GM12878 (cell line): ENCODE data around the gene APOE. TPM values are rescaled to one million over a fixed set of nuclear protein-coding genes. Genes with fewer than 3 reads are reported as not detected.

ENCODE experiments used
- ATAC-seq: fragments of 200-7000 bp; cut with Tn5 transposase; 3 replicates; pipeline ENCODE4 v1.9.1; 2020; ENCODE audit warnings: mild to moderate bottlenecking, moderate library complexity
- BruUV-seq: library from RNA; stranded (reverse); fragments of 400-500 nt; replicated peaks from 2 replicates; lab custom pipeline; 2021; lab: Mats Ljungman, UMichigan
- CTCF ChIA-PET: fragments of 300-600 bp; sonication (Branson Sonifier 250); formaldehyde crosslinking; extraction: SDS; loops from one replicate; lab custom pipeline; 2021; ENCODE audit warnings: inconsistent platforms; lab: Yijun Ruan, JAX
- POLR2A ChIA-PET: fragments of 350-600 bp; formaldehyde crosslinking; extraction: SDS; loops from one replicate; lab custom pipeline; 2021; ENCODE audit warnings: inconsistent platforms; lab: Charles Lee
- RAD21 ChIA-PET: fragments of 300-600 bp; sonication (Branson Sonifier 250); formaldehyde crosslinking; loops from one replicate; lab custom pipeline; 2023; ENCODE audit warnings: antibody characterized with exemption; ENCODE audit not compliant: unreplicated experiment; lab: Charles Lee
- SMC1A ChIA-PET: fragments of 300-600 bp; sonication (Branson Sonifier 250); formaldehyde crosslinking; loops from one replicate; lab custom pipeline; 2023; ENCODE audit not compliant: unreplicated experiment, uncharacterized antibody; lab: Charles Lee
- DNase-seq: peaks from one replicate; pipeline ENCODE4 v3.0.0-alpha.2; 2011; ENCODE audit warnings: low read depth, low spot score
- FAIRE-seq: peaks from 3 replicates; lab custom pipeline; 2011; peaks lifted over from hg19 to GRCh38; lab: Jason Lieb, UNC
- H2AFZ ChIP-seq: 2 replicates; pipeline ENCODE4 v1.6.0; 2011; ENCODE audit warnings: low read depth, low read length, control low read depth; ENCODE audit not compliant: control insufficient read depth
- H3K27ac ChIP-seq: 2 replicates; pipeline ENCODE4 v1.5.1; 2011; ENCODE audit warnings: control low read depth; ENCODE audit not compliant: control insufficient read depth, insufficient read depth
- H3K27me3 ChIP-seq, 2 experiments: replicated peaks in 1 of 2; 2 replicates each; pipeline versions ENCODE4 v1.6.0 to v1.6.1; 2011; ENCODE audit warnings: low read length in 1 of 2; ENCODE audit not compliant: control insufficient read depth in 2 of 2, insufficient read depth in 2 of 2
- H3K36me3 ChIP-seq, 2 experiments: 2 replicates each; pipeline ENCODE4 v1.5.1; 2011; ENCODE audit warnings: low read length in 1 of 2; ENCODE audit not compliant: control insufficient read depth in 2 of 2, insufficient read depth in 2 of 2
- H3K4me1 ChIP-seq: 2 replicates; pipeline ENCODE4 v1.6.1; 2011; ENCODE audit warnings: mild to moderate bottlenecking, low read length, moderate library complexity, mixed read lengths; ENCODE audit not compliant: control insufficient read depth, insufficient read depth
- H3K4me2 ChIP-seq: 2 replicates; pipeline ENCODE4 v1.6.0; 2011; ENCODE audit warnings: control low read depth; ENCODE audit not compliant: control insufficient read depth, insufficient read depth
- H3K4me3 ChIP-seq: fragments of 200-600 bp; sonication (generic); 2 replicates; pipeline ENCODE4 v1.5.1; 2016
- H3K79me2 ChIP-seq: 2 replicates; pipeline ENCODE4 v1.6.0; 2011; ENCODE audit warnings: low read length; ENCODE audit not compliant: control insufficient read depth, insufficient read depth
- H3K9ac ChIP-seq: 2 replicates; pipeline ENCODE4 v1.8.0; 2011; ENCODE audit warnings: low read length, control low read depth, mixed read lengths; ENCODE audit not compliant: control insufficient read depth, insufficient read depth
- H3K9me3 ChIP-seq: replicated peaks from 3 replicates; pipeline ENCODE4 v1.5.1; 2011; ENCODE audit warnings: mild to moderate bottlenecking, low read length; ENCODE audit not compliant: control insufficient read depth, insufficient read depth
- H4K20me1 ChIP-seq: 2 replicates; pipeline ENCODE4 v1.6.0; 2011; ENCODE audit not compliant: control insufficient read depth, insufficient read depth
- ATF2 ChIP-seq: IDR thresholded peaks from 2 replicates; pipeline ENCODE4 v1.6.1; 2012; ENCODE audit warnings: low read length, inconsistent platforms
- BACH1 ChIP-seq: fragments of 450-650 bp; IDR thresholded peaks from 2 replicates; pipeline ENCODE4 v1.6.1; 2017; ENCODE audit warnings: mild to moderate bottlenecking, borderline replicate concordance
- CTCF ChIP-seq, 3 experiments: IDR thresholded peaks in 2 of 3; conservative IDR thresholded peaks in 1 of 3; 2 replicates each; pipeline ENCODE4 v1.5.1; 2011; ENCODE audit warnings: low read depth in 3 of 3, low read length in 3 of 3, mild to moderate bottlenecking in 3 of 3, control low read depth in 2 of 3, moderate library complexity in 2 of 3, inconsistent platforms in 1 of 3, mixed read lengths in 1 of 3; ENCODE audit not compliant: control insufficient read depth in 2 of 3, insufficient read depth in 1 of 3; ENCODE audit errors: extremely low read depth in 1 of 3
- GATAD2B ChIP-seq: fragments of 450-650 bp; conservative IDR thresholded peaks from 2 replicates; pipeline ENCODE4 v1.6.1; 2017; ENCODE audit warnings: low read depth, mild to moderate bottlenecking, moderate library complexity
- MAX ChIP-seq: IDR thresholded peaks from 2 replicates; pipeline ENCODE4 v1.6.1; 2012; ENCODE audit warnings: low read depth, low read length, improper control_type of control experiment
- NBN ChIP-seq: fragments of 450-650 bp; IDR thresholded peaks from 2 replicates; pipeline ENCODE4 v1.6.1; 2016
- NR2C1 ChIP-seq: fragments of 450-650 bp; IDR thresholded peaks from 2 replicates; pipeline ENCODE4 v1.6.1; 2017; ENCODE audit warnings: antibody characterized with exemption, mild to moderate bottlenecking, moderate library complexity
- POLR2A ChIP-seq: IDR thresholded peaks from 2 replicates; pipeline ENCODE4 v1.6.1; 2011; ENCODE audit warnings: low read depth, mild to moderate bottlenecking, low read length
- POLR2AphosphoS2 ChIP-seq: IDR thresholded peaks from 2 replicates; pipeline ENCODE4 v1.6.1; 2011; ENCODE audit warnings: low read depth, mild to moderate bottlenecking, low read length, improper control_type of control experiment, moderate library complexity
- REST ChIP-seq: IDR thresholded peaks from 2 replicates; pipeline ENCODE4 v1.6.1; 2012; ENCODE audit warnings: mild to moderate bottlenecking, low read depth, low read length
- SMARCA5 ChIP-seq: fragments of 450-650 bp; IDR thresholded peaks from 2 replicates; pipeline ENCODE4 v1.6.1; 2017; ENCODE audit warnings: mild to moderate bottlenecking
- SMC3 ChIP-seq: IDR thresholded peaks from 2 replicates; pipeline ENCODE4 v1.6.1; 2011; ENCODE audit warnings: low read length, improper control_type of control experiment, borderline replicate concordance
- WGBS: methylation state at CpG from one replicate; pipeline ENCODE4 v1.1.6; 2016; ENCODE audit warnings: low lambda C conversion rate; ENCODE audit not compliant: insufficient replicate concordance, insufficient coverage; ENCODE audit errors: missing lambda C conversion rate; 5-methylcytosine and 5-hydroxymethylcytosine counted together
- in situ Hi-C: fragments of 300-500 bp; cut with MboI; formaldehyde crosslinking; loops from 9 replicates; pipeline ENCODE4 v1.14.3; 2018; ENCODE audit warnings: mixed read lengths
- intact Hi-C: fragments of 100-400 bp; cut with micrococcal nuclease; formaldehyde crosslinking; loops from one replicate; pipeline ENCODE4 v1.14.2; 2022; ENCODE audit not compliant: unreplicated experiment
- polyA plus RNA-seq, 11 experiments: library from polyadenylated mRNA; depleted of rRNA in 4 of 11; unstranded in 6 of 11; stranded (reverse) in 5 of 11; fragments of >200 nt; fragmentation: Nextera tagmentation in 4 of 11; fragmentation: Illumina TruSeq in 1 of 11; extraction: Ambion mirVana in 4 of 11; extraction: Trizol in 1 of 11; gene quantifications; 1 replicate in 1 of 11; 2 replicates in 10 of 11; pipeline versions ENCODE4 v1.2.1 to v1.2.3, GENCODE V29; 2011 to 2016; ENCODE audit warnings: inconsistent platforms in 2 of 11, missing spikeins in 2 of 11, low read depth in 1 of 11
- total RNA-seq, 4 experiments: library from RNA; depleted of rRNA in 3 of 4; stranded (reverse); fragments of >200 nt in 3 of 4; fragmentation: Illumina TruSeq in 1 of 4; extraction: Trizol in 1 of 4; gene quantifications; 2 replicates each; pipeline versions ENCODE4 v1.2.1 to v1.2.3, GENCODE V29; 2013 to 2021
- TF ChIP-seq, protein P1 (sequence below): fragments of 450-650 bp; IDR thresholded peaks from 2 replicates; pipeline ENCODE4 v1.6.1; 2017; ENCODE audit warnings: low read depth, mild to moderate bottlenecking, moderate library complexity

APOE gene
- total and polyA plus RNA-seq, 10 of the 15 experiments (the other 5 are each of a cell fraction or from before 2014, with no cell fraction given) = 0.22 to 3.7 (median 0.44) TPM; not detected in 4

DNA sequence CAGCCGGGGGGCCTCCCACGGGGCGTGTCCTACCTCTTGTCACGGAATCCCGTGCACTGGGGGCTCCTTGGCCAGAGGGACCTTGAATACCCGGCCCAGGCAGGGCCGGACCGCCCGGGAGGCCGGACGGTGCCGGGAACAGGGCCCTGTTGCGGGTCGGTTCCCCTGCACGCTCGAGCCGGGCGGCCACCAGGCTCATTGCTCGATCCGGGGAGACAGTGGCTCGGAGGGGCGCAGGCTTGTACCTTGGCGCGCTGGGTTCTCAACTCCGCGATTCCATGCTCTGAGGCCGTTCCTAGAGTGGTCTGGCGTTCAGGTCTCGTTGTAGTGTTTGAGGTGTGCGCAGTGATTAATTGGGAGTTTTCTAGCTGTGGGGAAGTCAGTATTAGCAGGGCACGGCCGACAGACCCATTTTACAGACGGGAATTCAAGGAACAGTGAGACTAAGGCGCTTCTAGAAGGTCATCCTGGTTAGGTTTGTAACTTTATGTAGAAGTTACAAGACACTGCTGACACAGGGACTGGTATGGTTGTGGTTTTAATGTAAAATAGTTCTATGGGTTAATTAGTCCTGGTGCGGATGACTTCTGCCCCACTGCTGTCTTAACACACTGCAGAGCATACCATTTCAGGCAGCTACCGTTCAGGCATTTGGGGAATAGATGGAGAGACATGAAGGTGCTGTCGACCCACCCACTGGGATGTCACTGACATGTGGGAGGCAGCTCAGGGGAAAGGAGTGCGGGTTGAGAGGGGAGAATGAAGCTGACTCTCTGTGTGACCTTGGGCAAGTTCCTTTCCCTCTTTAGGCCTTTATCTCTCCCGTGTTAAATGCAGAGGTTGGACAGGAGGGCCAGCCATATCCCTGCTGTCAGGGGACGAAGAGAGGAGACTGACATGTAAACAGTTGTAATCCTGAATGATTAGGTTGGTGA lies 50.2 kb downstream of the APOE start:
- ChIA-PET CTCF (interaction anchor here (0.6 to 1.3 kb wide), 3 partner anchors 52 to 110 kb away, joined by 3 to 4 read pairs (median 4); no protein-coding TSS in a partner anchor), RAD21 (interaction anchor here (0.6 kb wide), 1 partner anchor 206 kb away, joined by 3 read pairs; no protein-coding TSS in a partner anchor), SMC1A (interaction anchor here (0.6 to 2.0 kb wide), 5 partner anchors 83 to 209 kb away, joined by 3 to 6 read pairs (median 3); partner anchors contain the start of gene CLASRP), POLR2A (interaction anchor here (0.5 to 1.4 kb wide), 4 partner anchors 11 to 84 kb away, joined by 3 to 6 read pairs (median 4); partner anchors contain the start of gene CLASRP)
- no peaks in the 10 kb centered on the region for H4K20me1 ChIP-seq
- H3K27ac ChIP-seq = peak overlapping the region; percentile 100
- peaks cover 13% of the 10 kb centered on the region for H3K4me1 ChIP-seq
- 1% methylated on average over 40 of the region's 40 CpGs for WGBS
- peak overlapping the region; percentile 81 for H2AFZ ChIP-seq
- in situ Hi-C loops = loop anchor here (10.0 kb wide), 1 partner anchor 51 kb away; the partner anchor contains the start of gene APOE
- FAIRE-seq = no peak
- intact Hi-C loops = no loop called here
- peak overlapping the region; percentile 80 for H3K4me3 ChIP-seq
- ATAC-seq = peak; percentile 47
- DNase-seq = no peak
- no peaks in the 10 kb centered on the region for H3K9me3 ChIP-seq
- H3K36me3 ChIP-seq = peaks cover 3% of the 10 kb centered on the region in 2 experiments; a peak in 3 of 4 replicates
- H3K27me3 ChIP-seq = no peaks in the 10 kb centered on the region
- TSS peak; percentile 62 for BruUV-seq
- peaks cover 62% of the 10 kb centered on the region for H3K79me2 ChIP-seq
- peak overlapping the region; percentile 46 for H3K4me2 ChIP-seq
- peak overlapping the region; percentile 98 for H3K9ac ChIP-seq
- TF ChIP-seq MAX (no peak), CTCF (IDR thresholded peaks at IDR 0.05 in 2 of 3, conservative IDR thresholded peaks at IDR 0.05 in 1 of 3; ENCODE audit: control insufficient read depth in 2 of 3, extremely low read depth in 1 of 3, insufficient read depth in 1 of 3, low read depth in 3 of 3, low read length in 3 of 3) (no peak), GATAD2B (0 out of 2 replicates have a peak, but pooled peaks have one; percentile 46), BACH1 (no peak), NBN (no peak), POLR2AphosphoS2 (no peak), ATF2 (no peak), POLR2A (no peak), SMC3 (no peak), REST (no peak), SMARCA5 (peak; percentile 28; the same call in 1 of the 2 replicates), NR2C1 (no peak)
- TF ChIP-seq, protein P1, sequence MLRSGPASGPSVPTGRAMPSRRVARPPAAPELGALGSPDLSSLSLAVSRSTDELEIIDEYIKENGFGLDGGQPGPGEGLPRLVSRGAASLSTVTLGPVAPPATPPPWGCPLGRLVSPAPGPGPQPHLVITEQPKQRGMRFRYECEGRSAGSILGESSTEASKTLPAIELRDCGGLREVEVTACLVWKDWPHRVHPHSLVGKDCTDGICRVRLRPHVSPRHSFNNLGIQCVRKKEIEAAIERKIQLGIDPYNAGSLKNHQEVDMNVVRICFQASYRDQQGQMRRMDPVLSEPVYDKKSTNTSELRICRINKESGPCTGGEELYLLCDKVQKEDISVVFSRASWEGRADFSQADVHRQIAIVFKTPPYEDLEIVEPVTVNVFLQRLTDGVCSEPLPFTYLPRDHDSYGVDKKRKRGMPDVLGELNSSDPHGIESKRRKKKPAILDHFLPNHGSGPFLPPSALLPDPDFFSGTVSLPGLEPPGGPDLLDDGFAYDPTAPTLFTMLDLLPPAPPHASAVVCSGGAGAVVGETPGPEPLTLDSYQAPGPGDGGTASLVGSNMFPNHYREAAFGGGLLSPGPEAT = no peak
